ENCODE data around the gene GULP1.

Gene GULP1

GRCh38 chr2:188634656-188635055, 343.0 kb downstream of the GULP1 start:
- Histone ChIP-seq H3K27me3 (ENCODE audit: insufficient read depth, low read length, poor library complexity) (no peaks in the 10 kb centered on the region), H3K9me3 (ENCODE audit: insufficient read depth, low read length, severe bottlenecking) (no peaks in the 10 kb centered on the region), H4K20me1 (ENCODE audit: insufficient read depth, low read length) (no peaks in the 10 kb centered on the region), H3K4me3 (ENCODE audit: low read depth in 1 of 2, low read length in 2 of 2) (no peak overlapping the region), H3K4me1 (ENCODE audit: insufficient read depth, low read length) (no peaks in the 10 kb centered on the region), H2AFZ (ENCODE audit: low read depth, low read length) (no peak overlapping the region), H3K27ac (ENCODE audit: low read length) (no peak overlapping the region), H3K9ac (ENCODE audit: low read depth, low read length) (no peak overlapping the region), H3K36me3 (ENCODE audit: insufficient read depth, low read length) (no peaks in the 10 kb centered on the region), H3K4me2 (ENCODE audit: insufficient read depth, low read length) (no peak overlapping the region), H3K79me2 (ENCODE audit: insufficient read depth, low read length) (no peaks in the 10 kb centered on the region)
- DNase-seq (no peak), ATAC-seq (ENCODE audit: insufficient read depth, low read depth) (no peak)
- TF ChIP-seq EZH2 (IDR thresholded peaks at IDR 0.05; ENCODE audit: borderline replicate concordance, low read depth, low read length, severe bottlenecking) (no peak), CTCF (IDR thresholded peaks at IDR 0.05; ENCODE audit: borderline replicate concordance, extremely low read depth, low read length, poor library complexity, severe bottlenecking) (no peak)

Measured in DND-41 (cell line).